Activated CD4-positive, alpha-beta T cell treated with anti-CD3 and anti-CD28 coated beads for 48 hours (primary cell): ENCODE results near the gene RPS21.
A peak's percentile ranks its signal among the peaks of the same experiment; 100 is the strongest.

Source experiments
- DNase-seq: peaks from one replicate; pipeline ENCODE4 v3.0.0-alpha.2; 2020

Gene RPS21

DNA sequence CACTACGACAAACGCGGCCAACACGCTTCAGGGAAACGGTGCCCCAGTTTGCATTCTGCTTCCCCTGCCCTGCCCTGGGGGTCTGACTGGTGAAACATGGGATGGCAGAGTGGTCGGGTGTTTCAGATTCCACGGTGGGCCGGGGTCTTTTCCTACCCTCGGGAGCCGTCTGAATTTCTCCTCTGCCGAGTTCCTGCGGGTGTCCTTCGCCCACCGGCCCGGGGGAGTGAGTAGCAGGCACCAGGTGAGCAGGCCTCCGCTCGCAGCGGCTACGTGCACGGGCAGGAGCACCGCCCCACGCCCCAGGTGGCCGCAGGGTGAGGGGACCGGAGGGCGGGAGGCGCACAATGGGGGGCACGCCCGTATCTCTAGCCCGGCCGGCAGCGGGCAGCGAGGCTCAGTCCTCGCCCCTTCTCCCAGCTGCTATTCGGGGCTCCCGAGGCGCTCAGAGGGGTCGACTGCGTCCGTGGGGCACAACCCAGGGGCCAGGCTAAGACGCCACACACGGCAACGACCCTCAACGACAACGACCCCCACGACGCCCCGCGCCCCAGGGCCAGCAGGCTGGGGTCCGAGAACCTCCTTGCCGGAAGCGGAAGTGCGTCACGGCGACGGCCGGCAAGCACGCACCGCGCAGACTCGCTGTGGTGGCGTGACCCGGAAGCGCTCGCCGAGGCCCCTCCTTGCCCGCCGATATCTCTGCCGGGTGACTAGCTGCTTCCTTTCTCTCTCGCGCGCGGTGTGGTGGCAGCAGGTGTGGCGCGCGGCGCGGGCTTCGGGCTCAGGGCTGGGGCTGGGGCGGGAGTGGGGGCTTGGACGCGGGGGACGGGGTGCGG is at the start of gene RPS21:
Gene RPS21, plus strand, starts transcription at position 721 of the 836 bp plus-strand sequence. CDS start 236 bp downstream, outside the sequence.
- DNase-seq: peak; percentile 94

DNA sequence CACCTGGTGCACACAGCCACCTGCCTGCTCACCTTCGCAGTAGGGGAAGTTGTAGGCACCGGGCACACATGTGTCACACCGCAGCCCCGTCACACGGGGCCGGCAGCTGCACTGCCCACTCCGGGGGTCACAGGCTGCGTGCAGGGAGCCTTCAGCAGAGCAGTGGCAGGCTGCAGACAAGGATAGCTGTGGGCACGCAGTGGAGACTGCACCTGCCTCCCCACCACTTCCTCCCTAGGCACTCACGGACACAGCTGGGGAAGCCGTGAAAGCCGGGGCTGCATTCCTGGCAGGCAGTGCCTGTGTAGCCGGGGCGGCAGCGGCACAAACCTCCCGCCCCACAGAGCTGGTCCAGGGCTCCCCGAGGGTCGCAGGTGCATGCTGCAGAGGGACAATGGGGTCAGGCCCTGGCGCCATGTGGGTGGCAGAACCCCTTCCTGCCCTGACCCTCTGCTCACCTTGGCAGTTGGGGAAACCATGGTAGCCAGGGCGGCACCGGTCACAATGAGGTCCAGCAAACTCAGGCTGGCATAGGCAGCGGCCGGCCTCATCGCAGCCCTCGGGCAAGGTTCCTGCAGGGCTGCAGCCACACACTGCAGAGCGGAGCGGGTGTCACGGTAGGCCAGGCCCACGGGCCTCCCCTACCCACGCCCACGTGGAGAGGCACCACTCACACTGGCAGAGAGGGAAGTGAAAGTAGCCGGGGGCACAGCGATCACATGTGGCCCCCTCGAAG is 49.2 kb upstream of the RPS21 start:
- no peak for DNase-seq

DNA sequence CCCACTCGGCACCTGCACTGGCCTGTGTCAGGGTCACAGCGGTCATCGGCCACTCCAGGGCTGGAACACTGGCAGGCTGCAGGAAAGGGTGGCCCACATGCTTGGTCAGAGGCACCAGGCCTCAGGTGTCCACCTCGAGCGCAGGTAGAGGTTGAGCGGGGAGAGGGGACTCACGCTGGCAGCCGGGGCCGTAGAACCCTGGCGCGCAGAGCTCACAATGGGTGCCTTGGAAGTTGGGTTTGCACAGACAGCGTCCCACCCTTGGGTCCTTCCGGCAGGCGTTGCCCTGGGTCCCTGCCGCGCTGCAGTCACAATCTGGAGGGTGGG is 48.6 kb upstream of the RPS21 start:
- DNase-seq: no peak

DNA sequence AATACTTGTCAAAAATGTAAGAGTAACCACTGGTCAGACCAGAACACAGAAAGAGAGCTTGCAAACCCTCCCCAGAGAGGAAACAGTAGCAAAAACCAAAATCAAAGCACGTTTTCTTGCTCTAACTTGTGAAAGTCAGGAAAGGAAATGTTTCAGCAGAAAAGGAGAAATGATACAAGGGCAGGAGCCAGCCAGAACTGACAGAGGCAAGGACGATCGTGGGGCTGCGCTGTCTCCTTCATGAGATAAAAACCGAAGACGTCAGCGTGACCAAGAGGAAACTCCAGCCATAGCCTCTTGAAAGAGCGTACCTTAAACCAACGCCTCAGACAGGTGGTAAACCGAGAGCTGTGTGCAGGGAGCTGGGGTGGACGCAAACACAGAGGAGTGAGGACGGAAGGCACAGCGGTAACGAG is 47.2 kb upstream of the RPS21 start:
- no peak for DNase-seq

DNA sequence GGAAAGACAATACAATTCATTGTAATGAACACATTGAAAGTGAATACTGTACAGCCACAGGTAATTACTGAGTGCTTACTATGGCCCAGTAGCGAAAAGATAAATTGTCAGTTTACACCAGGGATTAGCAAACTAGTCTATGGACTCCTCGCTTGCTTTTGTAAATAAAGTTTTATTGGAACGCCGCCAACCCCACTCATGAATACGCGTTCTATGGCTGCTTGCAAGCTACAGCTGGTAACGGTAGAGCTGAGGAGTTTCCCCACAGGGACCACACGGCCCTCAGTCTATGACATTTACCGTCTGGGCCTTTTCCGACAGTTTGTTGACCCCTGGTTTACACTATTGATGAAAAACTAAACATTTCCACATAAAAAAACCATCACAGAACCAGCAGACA is 44.0 kb upstream of the RPS21 start:
- DNase-seq: no peak

DNA sequence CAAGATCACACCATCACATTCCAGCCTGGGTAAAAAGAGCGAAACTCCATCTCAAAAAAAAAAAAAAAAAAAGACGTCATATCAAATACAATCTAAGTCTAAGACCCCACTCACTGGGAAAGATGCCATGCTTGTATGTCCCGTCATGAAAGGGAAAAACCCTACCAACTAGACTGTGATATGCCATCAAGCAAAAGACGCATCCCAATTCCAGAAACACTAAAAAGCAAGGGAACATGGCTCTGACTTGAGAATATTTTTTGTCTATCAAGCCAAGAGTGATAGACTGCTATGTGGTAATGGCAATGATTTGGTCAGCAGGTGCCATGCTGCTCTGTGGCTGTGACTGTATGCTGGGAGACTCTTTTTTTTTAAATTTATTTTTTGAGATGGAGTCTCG is 42.8 kb upstream of the RPS21 start:
- DNase-seq: no peak

DNA sequence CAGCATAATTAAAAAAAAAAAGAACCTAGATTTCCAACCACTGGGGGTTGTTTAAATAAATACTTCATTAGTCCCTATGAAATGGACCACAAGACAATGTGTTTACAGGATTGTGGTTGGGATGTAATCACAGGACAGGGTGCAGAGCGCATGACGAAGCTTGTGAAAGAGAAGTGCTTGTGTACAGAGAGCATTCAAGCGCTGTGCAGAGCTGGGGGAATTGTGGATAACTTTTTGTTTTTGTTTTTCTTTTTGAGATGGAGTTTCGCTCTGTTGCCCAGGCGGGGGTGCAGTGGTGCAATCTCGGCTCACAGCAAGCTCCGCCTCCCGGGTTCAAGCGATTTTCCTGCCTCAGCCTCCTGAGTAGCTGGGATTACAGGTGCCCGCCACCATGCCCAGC is 42.1 kb upstream of the RPS21 start:
- no peak for DNase-seq

DNA sequence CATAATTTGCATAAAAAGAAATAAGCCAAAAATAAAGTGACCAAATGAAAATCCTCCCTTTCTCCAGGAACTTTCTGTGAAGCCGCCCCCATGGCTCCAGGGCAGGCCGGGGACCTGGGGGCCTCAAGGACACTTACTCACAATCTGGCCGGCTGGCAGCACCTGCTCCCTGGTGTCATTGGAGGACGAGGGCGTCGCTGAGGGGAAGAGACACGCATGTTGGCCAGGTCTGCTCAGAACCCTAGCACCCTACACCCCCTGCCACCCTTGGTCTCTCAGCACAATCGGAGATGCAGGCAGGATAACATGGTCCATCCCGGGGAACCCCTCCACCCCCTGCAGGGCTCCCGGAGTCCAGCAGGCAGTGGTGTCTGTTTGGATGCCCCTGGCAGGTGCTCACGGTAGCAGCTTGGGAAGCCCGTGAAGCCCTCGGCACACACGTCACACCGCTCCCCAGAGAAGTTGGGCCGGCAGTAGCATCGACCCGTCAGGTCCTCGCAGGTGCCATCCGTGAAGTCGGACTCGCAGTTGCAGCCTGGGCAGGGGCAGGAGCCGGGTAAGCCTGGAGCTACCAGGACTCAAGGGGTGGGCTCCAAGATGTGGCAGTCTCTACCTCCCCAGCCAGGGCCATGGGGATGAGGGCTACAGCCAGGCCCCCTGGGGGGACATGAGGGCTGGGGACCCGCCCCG is 41.1 kb upstream of the RPS21 start:
- no peak for DNase-seq

DNA sequence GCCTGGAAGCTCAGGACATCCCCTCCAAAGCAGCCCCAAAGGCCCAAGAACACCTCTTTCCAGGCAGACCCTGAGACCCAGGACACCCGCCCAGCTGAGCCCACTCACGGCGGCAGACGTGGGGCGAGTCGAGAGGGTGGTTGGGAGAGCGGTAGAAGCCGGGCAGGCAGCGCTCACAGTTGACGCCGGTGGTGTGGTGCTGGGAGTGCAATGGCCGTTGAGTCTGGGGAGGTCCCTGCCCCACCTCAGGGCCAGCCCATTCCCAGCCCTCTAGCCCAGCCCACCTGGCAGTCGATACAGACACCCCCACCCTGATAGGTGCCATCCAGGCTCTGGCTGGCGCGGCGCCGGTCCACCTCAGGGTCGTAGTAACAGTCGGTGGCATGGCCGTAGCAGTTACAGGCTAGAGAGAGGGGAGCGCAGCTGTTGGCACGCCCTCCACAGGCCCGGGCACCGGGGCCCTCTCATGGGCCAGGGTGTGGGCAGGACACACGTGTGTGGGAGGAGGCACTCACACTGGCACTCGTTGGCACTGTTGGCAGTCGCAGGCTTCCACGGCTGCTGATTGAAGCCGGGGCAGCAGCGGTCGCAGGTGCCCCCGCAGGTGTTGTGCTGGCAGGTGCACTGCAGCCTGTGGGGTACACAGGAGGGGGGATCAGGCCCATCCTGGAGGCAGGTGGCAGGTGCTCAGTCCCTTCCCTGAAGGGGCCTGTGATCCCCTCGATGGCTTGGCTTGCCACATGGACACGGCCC is 40.3 kb upstream of the RPS21 start:
- no peak for DNase-seq

DNA sequence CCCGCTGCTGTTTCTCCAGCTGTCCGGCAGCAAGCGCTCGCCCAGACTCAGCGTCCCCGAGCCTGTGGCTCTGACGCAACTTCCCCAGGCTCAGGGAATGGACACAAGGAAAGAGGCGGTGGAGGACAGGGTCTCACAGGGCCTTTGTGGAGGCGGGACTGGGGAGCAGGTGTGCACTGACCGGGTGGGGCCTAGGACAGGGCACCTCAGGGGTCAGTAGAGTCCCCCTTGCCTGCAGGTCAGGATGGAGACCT is 39.8 kb upstream of the RPS21 start:
- no peak for DNase-seq

DNA sequence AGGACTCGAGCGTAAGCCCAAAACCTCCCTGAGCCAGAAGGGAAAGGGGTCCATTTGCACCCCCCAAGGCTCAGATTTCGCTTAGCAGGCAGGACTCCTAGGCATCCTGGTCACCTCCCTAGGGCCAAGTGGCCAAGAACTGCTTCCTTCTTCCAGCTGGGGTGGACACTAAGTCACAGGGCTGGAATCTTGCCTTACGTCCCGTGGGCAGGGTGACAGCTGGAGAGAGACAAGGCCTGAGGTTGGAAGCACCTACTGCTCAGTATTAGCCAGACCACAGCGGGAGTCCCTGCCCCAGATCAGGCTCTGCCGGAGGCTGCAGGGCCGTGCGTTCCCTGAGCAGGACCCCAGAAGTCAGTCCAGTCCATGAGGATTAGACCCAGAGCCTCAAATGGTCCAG is 39.5 kb upstream of the RPS21 start:
- no peak for DNase-seq

DNA sequence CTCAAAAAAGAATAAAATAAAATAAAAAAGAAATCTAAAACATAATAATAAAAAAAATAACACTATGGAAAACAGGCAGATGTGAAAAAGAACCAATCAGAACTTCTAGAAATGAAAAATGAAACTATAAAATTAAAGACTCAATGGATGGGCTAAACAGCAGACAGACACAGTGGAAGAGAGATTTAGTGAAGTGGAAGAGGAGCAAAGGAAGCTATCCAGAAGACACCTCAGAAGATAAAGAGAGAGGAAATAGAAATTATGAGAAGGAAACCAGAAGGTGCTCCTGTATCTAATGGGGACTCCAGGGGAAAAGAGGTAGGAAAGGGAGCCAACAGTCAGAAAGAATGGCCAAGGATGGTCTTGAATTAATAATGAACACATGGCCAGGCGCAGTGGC is 38.3 kb upstream of the RPS21 start:
- DNase-seq: no peak

DNA sequence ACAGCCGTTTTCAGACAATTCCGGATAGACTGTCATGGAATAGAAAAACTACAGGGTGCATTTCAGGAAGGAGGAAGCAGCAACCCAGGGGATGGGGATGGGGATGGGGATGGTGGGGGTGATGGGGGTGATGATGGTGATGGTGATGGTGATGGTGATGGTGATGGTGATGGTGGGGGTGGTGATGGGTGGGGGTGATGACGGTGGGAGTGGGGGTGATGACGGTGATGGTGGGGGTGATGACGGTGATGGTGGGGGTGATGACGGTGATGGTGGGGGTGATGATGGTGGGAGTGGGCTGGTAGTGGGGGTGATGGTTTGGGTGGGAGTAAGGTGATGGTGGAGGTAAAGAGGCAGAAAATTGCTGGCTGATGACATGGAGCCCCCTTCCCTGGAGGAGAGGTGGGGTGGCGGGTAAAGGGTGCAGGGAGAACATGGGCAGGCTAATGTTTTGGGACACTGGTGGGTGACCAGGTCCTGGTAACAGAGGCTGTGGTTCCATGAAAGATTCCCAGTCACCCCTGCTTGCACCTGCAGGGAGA is 37.3 kb upstream of the RPS21 start:
- DNase-seq: no peak

DNA sequence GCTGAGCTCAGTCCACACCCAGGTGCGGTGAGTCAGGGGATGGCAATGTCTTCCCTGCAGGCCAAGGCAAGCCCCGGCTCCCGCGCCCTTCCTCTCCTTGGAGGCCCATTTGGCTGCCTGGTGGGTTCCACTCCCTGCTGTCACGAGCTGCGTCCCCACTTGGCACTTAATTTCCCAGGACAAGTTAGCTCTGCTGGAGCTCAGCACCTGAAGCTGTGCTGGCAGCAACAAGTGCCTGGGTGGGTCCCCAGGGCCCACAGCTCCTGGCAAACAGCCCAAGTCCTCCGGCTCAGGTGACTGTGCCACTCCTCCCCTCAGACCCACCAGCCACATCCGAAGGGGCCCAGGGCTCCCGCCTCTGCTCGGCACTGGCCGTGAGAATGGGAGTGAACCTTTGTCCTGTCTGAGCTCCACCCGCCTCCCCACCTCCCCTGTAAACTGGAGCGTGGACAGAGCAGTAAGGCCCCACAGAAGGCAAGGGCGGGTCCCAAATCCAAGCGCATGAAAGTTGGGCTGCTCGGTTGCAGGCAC is 36.7 kb upstream of the RPS21 start:
- no peak for DNase-seq

DNA sequence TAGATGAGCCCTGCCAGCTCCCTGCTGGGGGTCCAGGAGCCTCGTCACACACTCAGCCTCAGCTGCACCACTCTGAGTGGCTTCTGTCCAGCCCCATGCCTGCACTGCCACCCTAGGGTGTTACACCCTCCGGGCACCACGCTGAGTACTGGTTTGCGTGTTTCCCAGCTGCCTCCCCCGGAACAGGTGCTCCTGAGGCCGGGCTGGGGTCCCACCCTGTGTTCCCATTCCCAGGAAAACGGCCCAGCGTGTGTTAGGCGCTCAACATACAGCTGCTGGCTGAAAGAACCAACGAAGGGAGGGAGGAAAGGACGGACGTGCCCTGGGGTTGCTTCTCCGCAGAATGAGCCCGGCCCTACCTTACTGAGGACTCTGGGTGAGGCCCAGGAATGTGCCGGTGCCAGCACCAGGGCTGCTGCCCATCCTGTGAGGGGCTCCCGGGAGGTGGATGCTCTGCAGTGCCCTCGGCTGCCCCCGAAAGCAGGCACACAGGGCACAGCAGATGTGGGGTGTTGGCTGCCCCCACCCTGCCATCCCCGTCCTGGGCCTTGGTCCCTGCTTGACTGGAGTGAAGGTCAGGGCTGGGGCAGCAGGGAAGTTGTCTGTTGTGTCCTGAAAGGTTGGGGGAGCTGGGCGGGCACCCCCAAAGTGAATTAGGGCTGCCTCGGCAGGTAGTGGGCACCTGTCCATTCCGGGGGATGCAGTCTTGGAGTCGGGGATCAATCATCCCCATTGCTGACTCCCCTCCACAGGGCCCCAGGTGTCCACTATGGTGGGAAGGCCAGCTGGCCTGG is 36.1 kb upstream of the RPS21 start:
- no peak for DNase-seq

DNA sequence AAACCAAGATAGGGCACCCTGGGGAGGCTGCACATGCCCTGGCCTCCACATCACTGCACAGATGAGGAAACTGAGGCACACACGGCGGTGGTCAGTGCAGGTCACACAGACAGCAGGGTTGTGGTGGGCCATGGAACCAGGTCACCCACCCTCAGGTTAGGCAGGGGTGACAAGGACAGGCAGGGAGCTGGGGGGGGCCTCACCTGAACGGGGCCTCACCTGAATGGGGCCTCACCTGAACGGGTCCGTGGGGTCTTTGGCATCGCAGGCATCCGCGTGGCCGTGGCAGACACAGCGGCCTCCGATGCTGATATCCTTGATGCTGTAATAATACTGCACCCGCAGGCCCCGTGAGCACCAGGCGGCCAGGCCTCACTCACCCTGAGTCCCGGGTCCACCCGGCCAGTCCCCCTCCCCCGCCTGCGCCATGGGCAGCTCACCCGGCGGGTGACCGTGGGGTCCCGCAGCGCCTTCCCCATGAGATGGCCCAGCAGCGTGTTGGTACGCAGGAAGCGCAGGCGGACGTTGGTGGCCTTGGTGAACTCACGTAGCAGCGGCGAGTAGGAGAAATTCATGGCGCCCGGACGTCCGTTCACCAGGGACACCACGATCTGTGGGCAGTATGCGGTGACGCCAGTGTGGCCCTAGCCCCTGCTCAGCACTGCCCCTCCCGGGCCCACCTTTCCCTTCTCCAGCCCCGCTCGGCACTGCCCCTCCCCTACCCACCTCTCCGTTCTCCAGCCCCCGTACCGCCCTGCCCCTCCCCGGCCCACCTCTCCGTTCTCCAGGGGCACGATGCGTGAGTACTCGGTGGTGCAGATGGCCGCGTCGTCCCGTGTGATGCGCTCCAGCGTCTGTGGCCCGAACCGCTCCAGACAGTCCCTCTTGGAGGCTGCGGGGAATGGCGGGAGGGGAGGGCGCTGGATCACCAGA is 35.2 kb upstream of the RPS21 start:
- no peak for DNase-seq

DNA sequence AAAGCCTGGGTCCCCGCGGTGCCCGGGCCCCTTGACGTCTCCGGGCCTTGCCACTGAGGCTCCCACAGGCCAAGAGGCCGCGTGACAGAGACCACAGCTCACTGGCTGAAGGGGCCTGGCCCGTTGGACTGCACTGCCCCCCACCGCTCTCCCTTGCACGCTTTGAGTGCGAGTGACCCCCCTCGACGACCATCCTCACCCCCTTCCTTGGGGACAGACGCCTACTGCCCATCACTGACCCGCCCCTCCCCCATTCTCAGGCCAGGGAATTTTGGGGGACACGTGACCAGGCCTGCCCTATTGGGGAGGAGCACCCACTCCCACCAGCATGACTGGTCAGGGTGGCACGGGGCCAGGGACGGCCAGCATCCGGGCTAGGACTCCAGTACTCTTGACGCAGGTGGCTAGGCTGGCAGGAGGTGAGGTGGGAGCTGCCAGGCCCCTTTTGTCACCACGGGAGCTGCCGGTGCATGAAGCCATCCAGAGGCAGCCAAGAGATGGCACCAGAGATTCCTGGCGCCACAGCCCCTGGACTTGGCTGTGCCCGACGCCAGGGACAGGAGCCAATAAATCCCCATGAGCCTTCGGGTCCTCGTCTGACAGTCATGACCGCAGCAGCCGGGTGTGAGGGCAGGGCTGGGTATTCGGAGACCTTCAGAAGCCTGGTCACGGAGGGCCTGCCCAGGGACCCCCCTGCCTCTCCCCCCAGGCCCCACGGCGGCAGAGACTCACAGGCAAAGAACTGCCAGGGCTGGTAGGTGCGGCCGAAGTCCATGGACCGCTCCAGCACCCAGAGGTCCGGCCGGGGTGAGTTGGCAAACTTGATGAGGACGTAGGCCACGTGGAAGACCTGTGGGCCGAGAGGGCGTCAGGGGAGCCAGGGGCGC is 34.3 kb upstream of the RPS21 start:
- no peak for DNase-seq

DNA sequence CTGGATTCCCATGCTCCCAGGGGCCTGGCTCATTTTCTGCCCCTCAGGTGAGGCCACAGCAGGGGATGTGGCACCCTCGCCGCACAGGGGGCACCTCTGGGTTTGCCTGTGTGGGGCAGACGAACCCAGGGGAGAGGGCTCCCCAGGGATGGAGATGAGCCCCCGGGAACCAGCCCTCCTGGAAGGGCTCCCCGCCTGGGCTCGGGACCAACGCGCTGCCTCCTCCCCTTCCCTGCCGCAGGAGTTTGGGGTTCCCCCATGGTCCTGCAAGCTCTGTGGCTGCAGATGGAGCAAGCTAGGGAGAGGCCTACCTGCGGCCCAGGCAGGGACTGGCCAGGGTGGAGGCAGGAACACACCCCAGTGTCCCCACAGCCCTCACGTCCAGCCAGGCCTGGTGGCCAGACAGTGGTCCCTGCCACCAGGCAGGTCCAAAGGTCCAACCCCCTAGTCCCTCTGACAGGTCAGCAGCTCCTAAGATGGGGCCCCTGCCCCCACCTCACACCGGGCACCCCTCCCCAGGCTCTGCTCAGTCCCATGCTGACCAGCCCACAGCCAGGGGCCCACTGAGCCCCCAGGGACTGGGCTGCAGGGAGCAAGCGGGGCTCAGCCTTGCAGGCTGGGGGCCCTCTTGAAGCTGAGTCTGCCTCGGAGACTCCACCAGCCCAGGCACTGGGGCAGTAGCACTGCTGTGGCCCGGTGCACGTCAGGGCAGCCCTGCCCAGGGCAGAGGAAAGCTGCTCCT is 33.4 kb upstream of the RPS21 start:
- no peak for DNase-seq
